ENCODE data around the gene RBFOX1.
"Not testable (repeated sequence)": the region's sequence is repeated elsewhere in the genome, so short reads cannot be mapped to it uniquely, and the experiment has no call there.

The RBFOX1 gene

GRCh38 chr16:7487574-7488323 is 155.1 kb downstream of the RBFOX1 start:
- peak; percentile 82 for DNase-seq

- DNase-seq, result no peak
Measured at GRCh38 chr16:7492122-7492521, 159.5 kb downstream of the RBFOX1 start.

- no peak for DNase-seq
Measured at GRCh38 chr16:7493133-7493532, 160.5 kb downstream of the RBFOX1 start.

DNA sequence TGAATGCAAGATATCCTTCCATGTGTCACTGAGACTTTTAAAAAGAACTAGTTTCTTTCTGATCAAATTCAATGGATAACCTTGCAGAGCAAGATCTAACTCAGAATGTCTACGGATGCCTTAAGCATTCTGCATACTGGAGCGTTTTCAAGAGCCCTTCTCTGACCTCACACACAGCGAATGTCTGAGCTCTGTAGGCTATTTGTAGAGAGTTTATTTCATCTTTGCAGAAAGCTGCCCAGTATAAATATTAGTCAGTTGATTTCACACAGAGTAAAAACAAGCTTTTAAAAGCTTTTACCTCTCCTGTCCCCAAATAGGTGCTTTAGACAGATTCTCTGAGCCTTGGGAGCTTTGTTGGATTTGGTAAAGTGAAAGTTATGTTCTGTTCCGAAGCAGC is 165.0 kb downstream of the RBFOX1 start:
- DNase-seq, result no peak

DNA sequence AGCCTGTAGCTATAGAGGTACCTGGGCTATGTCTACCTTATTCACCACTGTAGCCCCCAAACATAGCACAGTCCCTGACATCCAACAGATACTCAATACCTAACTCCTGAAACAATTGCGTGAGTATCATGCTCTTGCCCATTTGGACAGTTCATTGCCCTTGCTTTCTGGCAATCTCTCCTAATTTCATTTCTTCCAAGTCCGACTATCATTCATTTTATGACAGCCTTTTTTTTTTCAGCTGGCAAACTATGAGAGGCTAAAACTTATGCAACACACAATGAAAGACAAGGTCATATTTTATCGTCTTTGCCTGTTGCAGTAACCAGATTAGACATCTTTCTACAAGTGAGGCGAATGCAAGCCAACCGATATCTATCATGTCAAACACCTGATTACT is 169.2 kb downstream of the RBFOX1 start:
- DNase-seq, result no peak

DNA sequence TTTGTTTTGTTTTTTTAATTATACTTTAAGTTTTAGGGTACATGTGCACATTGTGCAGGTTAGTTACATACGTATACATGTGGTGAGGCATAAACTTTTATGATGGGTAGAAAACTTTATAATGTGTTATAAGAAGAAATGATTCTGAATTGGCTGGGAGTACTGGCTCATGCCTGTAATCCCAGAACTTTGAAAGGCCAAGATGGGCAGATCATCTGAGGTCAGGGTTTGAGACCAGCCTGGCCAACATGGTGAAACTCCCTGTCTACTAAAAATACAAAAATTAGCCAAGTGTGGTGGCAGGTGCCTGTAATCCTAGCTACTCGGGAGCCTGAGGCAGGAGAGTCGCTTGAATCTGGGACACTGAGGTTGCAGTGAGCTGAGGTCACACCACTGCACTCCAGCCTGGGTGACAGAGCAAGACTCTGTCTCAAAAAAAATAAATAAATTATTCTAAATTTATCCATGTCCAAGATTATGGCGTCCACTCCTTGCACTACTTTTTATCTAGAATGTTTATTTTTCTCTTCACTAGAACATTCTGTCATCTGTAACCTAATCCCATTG is 170.0 kb downstream of the RBFOX1 start:
- DNase-seq, result not testable (repeated sequence)

DNA sequence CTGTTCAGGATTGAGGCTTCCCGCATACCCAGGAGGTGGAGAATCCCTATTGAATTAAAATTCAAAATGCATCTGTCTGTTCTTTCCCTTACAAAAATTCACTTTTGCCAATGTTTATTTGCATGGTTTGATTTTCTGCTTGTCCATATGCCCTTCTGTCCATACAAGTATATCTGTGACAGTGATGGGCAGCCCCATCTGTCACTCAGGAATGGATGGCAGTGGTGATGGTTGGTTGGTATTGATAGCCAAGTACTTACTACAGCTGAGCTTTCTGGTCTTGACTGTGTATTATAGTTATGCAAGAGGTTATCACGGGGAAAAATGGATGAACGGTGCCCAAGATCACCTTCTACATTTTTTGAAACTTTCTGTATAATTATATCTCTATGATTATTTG is 171.0 kb downstream of the RBFOX1 start:
- no peak for DNase-seq

- no peak for DNase-seq
Measured at GRCh38 chr16:7504844-7505243, 172.2 kb downstream of the RBFOX1 start.

- DNase-seq, result no peak
Measured at GRCh38 chr16:7505495-7505894, 172.8 kb downstream of the RBFOX1 start.

GRCh38 chr16:7506363-7506762 is 173.7 kb downstream of the RBFOX1 start:
- DNase-seq, result no peak

- DNase-seq, result no peak
Measured at GRCh38 chr16:7508656-7509055, 176.0 kb downstream of the RBFOX1 start.

- DNase-seq, result no peak
Measured at GRCh38 chr16:7509963-7510601, 177.4 kb downstream of the RBFOX1 start.

GRCh38 chr16:7511549-7512260 is 179.1 kb downstream of the RBFOX1 start:
- DNase-seq, result peak; percentile 7

GRCh38 chr16:7512503-7512902 is 179.9 kb downstream of the RBFOX1 start:
- DNase-seq, result no peak

DNA sequence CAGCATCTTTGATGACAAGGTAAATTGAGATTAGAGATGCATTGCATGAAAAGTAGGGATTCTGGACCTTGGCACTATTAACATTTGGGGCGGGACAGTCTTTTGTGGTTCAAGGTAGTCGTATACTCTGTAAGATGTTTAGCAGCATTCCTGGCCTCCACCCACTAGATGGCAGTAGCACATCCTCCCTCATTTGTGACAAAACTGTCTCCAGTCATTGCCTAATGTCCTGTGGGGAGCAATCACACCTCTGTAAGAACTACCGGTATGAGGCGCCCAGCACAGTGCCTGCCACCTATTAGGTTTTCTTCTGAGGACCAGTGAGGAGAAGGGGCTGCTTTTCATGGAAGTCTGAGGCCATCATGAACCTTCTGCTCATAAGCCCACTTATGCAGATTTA is 180.8 kb downstream of the RBFOX1 start:
- DNase-seq, result no peak

- DNase-seq, result no peak
Measured at GRCh38 chr16:7515543-7515942, 182.9 kb downstream of the RBFOX1 start.

DNA sequence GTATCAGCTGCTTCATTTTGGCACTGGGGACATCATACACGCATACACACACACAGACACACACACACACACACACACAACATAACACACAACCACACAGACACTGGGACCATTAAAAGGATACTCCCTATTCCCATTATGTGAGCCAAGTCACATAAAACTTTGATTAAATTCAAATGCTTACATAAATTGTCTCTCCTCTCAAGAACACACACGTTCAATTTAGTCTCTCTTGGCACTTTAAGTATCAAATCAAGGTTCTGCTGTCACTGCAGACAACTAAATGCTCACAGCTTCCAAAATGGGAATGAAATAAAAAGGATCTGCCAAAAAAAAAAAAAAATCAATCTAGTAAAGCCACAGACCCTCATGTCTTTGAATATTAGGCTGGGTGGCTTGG is 184.9 kb downstream of the RBFOX1 start:
- no peak for DNase-seq

DNA sequence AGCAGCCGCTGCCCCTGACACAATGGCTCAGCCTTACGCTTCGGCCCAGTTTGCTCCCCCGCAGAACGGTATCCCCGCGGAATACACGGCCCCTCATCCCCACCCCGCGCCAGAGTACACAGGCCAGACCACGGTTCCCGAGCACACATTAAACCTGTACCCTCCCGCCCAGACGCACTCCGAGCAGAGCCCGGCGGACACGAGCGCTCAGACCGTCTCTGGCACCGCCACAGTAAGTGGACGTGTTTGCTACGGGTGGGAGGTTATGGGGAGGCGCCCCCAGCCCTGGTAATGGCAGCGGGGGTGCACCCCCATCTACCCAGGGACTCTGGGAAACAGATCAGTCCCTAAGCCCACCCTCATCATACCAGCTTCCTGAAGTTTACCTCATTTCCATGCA is 185.5 kb downstream of the RBFOX1 start:
- DNase-seq, result no peak

DNA sequence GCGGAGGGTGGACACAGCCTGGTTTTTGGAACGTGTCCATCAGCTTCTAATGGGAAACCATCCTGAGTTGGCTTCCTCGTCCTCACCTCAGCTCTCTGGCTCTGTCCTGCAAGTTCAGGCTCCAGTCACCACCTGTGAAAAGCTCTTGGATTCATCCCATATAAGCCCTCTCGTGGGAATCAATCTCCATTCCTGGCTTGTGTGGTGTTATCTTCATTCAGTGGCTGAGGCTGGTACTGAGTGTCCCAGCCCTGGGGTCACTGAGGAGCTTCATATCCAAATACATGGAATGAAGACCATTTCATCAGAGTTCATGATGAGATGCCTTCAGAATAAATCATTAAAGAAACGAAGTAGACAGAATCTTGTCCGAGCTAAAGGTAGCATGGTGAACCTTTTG is 189.2 kb downstream of the RBFOX1 start:
- DNase-seq, result no peak

GRCh38 chr16:7524419-7524818 is 191.8 kb downstream of the RBFOX1 start:
- no peak for DNase-seq

DNA sequence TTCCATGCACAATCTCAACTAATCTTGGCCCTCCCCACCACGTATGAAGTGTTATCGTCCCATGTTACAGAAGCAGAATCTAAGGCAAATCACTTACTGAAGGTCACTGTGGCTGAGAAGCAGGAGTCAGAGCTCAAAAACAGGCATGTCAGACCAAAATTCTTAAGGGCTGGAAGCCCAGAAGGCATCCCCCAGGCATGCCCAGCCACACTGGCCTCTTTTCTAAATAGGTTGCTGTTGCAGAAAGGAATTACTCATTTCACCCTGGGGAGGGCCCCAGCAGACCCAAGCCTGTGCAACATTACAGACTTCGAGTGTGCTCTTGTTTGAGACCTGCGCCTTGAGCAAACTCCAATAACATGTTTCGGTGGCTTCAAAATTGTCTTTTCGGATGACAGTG is 194.1 kb downstream of the RBFOX1 start:
- DNase-seq, result no peak

- no peak for DNase-seq
Measured at GRCh38 chr16:7532534-7532933, 199.9 kb downstream of the RBFOX1 start.

DNA sequence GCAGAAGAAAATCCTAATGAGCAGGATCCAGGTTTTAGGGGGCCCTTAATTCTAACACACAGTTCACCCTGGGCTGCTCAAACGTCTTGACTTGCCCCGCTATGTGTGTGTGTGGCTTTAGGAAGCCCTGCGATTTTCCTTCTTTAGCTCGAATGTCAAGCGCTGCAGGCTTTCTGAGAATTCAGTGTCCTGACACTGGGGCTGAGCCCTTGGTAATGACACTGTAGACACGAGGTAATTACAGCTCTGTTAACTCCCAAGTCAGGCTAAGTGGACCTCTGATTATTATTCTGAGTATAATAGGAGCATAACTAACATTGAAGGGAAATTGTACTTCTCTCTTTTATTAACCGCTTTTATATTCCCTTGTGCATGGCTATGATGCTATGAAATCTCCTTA is 202.1 kb downstream of the RBFOX1 start:
- no peak for DNase-seq

- no peak for DNase-seq
Measured at GRCh38 chr16:7541026-7541425, 208.4 kb downstream of the RBFOX1 start.
